IMR-90 (cell line): ENCODE data around the gene LZTS3. TPM values are rescaled to one million over a fixed set of nuclear protein-coding genes. Genes with fewer than 3 reads are reported as not detected.

Experiments
- ATAC-seq: fragments of 200-7000 bp; cut with Tn5 transposase; 2 replicates; pipeline ENCODE4 v1.9.1; 2020; ENCODE audit warnings: low read depth, mild to moderate bottlenecking, moderate library complexity
- BruUV-seq: library from RNA; stranded (reverse); fragments of 400-500 nt; replicated peaks from 2 replicates; lab custom pipeline; 2021; lab: Mats Ljungman, UMichigan
- CTCF ChIA-PET: fragments of 300-600 bp; formaldehyde crosslinking; extraction: SDS; loops from one replicate; lab custom pipeline; 2021; ENCODE audit warnings: antibody characterized with exemption; lab: Yijun Ruan, JAX
- POLR2A ChIA-PET: fragments of 300-600 bp; sonication (Branson Sonifier 250); formaldehyde crosslinking; loops from one replicate; lab custom pipeline; 2022; ENCODE audit warnings: antibody characterized with exemption; ENCODE audit not compliant: unreplicated experiment; lab: Charles Lee
- DNase-seq: peaks from one replicate; pipeline ENCODE4 v3.0.0; 2013
- H2AFZ ChIP-seq: replicated peaks from 2 replicates; pipeline ENCODE3; 2013; ENCODE audit warnings: low read length, mild to moderate bottlenecking; ENCODE audit not compliant: poor library complexity
- H2AK5ac ChIP-seq: 2 replicates; pipeline ENCODE4 v1.6.1; 2013; ENCODE audit warnings: low read depth, low read length, inconsistent platforms
- H2AK9ac ChIP-seq: replicated peaks from 2 replicates; pipeline ENCODE3; 2013; ENCODE audit warnings: mild to moderate bottlenecking, low read depth, low read length, moderate library complexity; ENCODE audit not compliant: poor library complexity
- H2BK120ac ChIP-seq: 2 replicates; pipeline ENCODE4 v1.6.1; 2013; ENCODE audit warnings: low read depth, low read length, inconsistent platforms
- H2BK15ac ChIP-seq: 3 replicates; pipeline ENCODE4 v1.6.1; 2013; ENCODE audit warnings: low read depth, low read length, inconsistent platforms
- H2BK20ac ChIP-seq: 2 replicates; pipeline ENCODE4 v1.6.1; 2013; ENCODE audit warnings: low read depth, mild to moderate bottlenecking, inconsistent platforms, low read length, moderate library complexity
- H2BK5ac ChIP-seq: 2 replicates; pipeline ENCODE4 v1.6.1; 2013; ENCODE audit warnings: mild to moderate bottlenecking, low read depth, low read length, inconsistent platforms; ENCODE audit not compliant: poor library complexity, severe bottlenecking
- H3K14ac ChIP-seq: replicated peaks from 2 replicates; pipeline ENCODE4 v1.6.1; 2013; ENCODE audit warnings: low read depth, low read length, inconsistent platforms
- H3K18ac ChIP-seq: 2 replicates; pipeline ENCODE4 v1.6.1; 2013; ENCODE audit warnings: low read depth, low read length, control low read depth
- H3K23ac ChIP-seq: 2 replicates; pipeline ENCODE4 v1.6.1; 2013; ENCODE audit warnings: low read depth, low read length, inconsistent platforms
- H3K27ac ChIP-seq: 2 replicates; pipeline ENCODE4 v1.5.1; 2013; ENCODE audit warnings: mild to moderate bottlenecking, control low read depth, low read length; ENCODE audit not compliant: insufficient read depth
- H3K27me3 ChIP-seq: 2 replicates; pipeline ENCODE4 v1.6.1; 2013; ENCODE audit warnings: low read length; ENCODE audit not compliant: control insufficient read depth, insufficient read depth
- H3K36me3 ChIP-seq: 2 replicates; pipeline ENCODE4 v1.6.1; 2013; ENCODE audit warnings: low read length, mixed read lengths; ENCODE audit not compliant: control insufficient read depth, insufficient read depth
- H3K4ac ChIP-seq: 2 replicates; pipeline ENCODE4 v1.6.1; 2013; ENCODE audit warnings: low read depth, low read length, inconsistent platforms
- H3K4me1 ChIP-seq: 2 replicates; pipeline ENCODE4 v1.6.1; 2013; ENCODE audit warnings: low read length, mixed read lengths; ENCODE audit not compliant: control insufficient read depth, insufficient read depth
- H3K4me2 ChIP-seq: 2 replicates; pipeline ENCODE4 v1.6.1; 2013; ENCODE audit warnings: low read depth, mild to moderate bottlenecking, control low read depth, low read length, moderate library complexity
- H3K4me3 ChIP-seq: 2 replicates; pipeline ENCODE4 v1.5.1; 2013; ENCODE audit warnings: low read depth, mild to moderate bottlenecking, control low read depth, low read length, moderate library complexity; ENCODE audit not compliant: insufficient read depth
- H3K56ac ChIP-seq: 2 replicates; pipeline ENCODE4 v1.6.1; 2013; ENCODE audit warnings: low read length, inconsistent platforms; ENCODE audit not compliant: insufficient read depth; ENCODE audit errors: extremely low read depth
- H3K79me1 ChIP-seq, 2 experiments: 2 replicates each; pipeline ENCODE4 v1.6.1; 2013; ENCODE audit warnings: low read length in 2 of 2, inconsistent platforms in 1 of 2, low read depth in 1 of 2
- H3K9ac ChIP-seq: 2 replicates; pipeline ENCODE4 v1.6.1; 2013; ENCODE audit warnings: low read depth, low read length, control low read depth
- H3K9me1 ChIP-seq: 2 replicates; pipeline ENCODE4 v1.6.1; 2013; ENCODE audit warnings: low read length, inconsistent platforms; ENCODE audit not compliant: insufficient read depth
- H3K9me3 ChIP-seq: 2 replicates; pipeline ENCODE4 v1.6.1; 2013; ENCODE audit warnings: low read length; ENCODE audit not compliant: control insufficient read depth, insufficient read depth
- H4K20me1 ChIP-seq: 2 replicates; pipeline ENCODE4 v1.6.1; 2013; ENCODE audit warnings: low read length, inconsistent platforms; ENCODE audit not compliant: insufficient read depth
- H4K5ac ChIP-seq: 2 replicates; pipeline ENCODE4 v1.6.1; 2013; ENCODE audit warnings: mild to moderate bottlenecking, low read depth, low read length, control low read depth
- H4K8ac ChIP-seq, 2 experiments: 2 replicates each; pipeline ENCODE4 v1.6.1; 2013; ENCODE audit warnings: low read depth in 2 of 2, low read length in 2 of 2, control low read depth in 1 of 2, inconsistent platforms in 1 of 2
- H4K91ac ChIP-seq: 2 replicates; pipeline ENCODE4 v1.6.1; 2013; ENCODE audit warnings: low read depth, low read length, inconsistent platforms; ENCODE audit not compliant: insufficient read depth
- CEBPB ChIP-seq: IDR thresholded peaks from 2 replicates; pipeline ENCODE4 v1.6.1; 2012; ENCODE audit warnings: low read depth, low read length, improper control_type of control experiment
- CHD1 ChIP-seq: IDR thresholded peaks from 2 replicates; pipeline ENCODE4 v1.6.1; 2012; ENCODE audit warnings: low read depth, low read length, improper control_type of control experiment
- CTCF ChIP-seq: conservative IDR thresholded peaks from 2 replicates; pipeline ENCODE4 v1.5.1; 2012; ENCODE audit warnings: mild to moderate bottlenecking, low read depth, low read length, improper control_type of control experiment
- ELK1 ChIP-seq: fragments of 150-350 bp; IDR thresholded peaks from 2 replicates; pipeline ENCODE4 v1.6.1; 2016; ENCODE audit warnings: low read depth, mild to moderate bottlenecking, low read length, moderate library complexity, borderline replicate concordance
- FOS ChIP-seq: fragments of 150-350 bp; IDR thresholded peaks from 2 replicates; pipeline ENCODE4 v1.6.1; 2016; ENCODE audit warnings: low read depth, low read length
- MAZ ChIP-seq: IDR thresholded peaks from 2 replicates; pipeline ENCODE4 v1.6.1; 2012; ENCODE audit warnings: low read depth, mild to moderate bottlenecking, low read length, improper control_type of control experiment, moderate library complexity, borderline replicate concordance
- MXI1 ChIP-seq: IDR thresholded peaks from 2 replicates; pipeline ENCODE4 v1.6.1; 2012; ENCODE audit warnings: low read depth, mild to moderate bottlenecking, low read length, moderate library complexity, borderline replicate concordance
- POLR2A ChIP-seq: IDR thresholded peaks from 2 replicates; pipeline ENCODE4 v1.6.1; 2012; ENCODE audit warnings: mild to moderate bottlenecking, low read depth, low read length
- RAD21 ChIP-seq: IDR thresholded peaks from 2 replicates; pipeline ENCODE4 v1.6.1; 2012; ENCODE audit warnings: low read length, improper control_type of control experiment
- RCOR1 ChIP-seq: IDR thresholded peaks from 2 replicates; pipeline ENCODE4 v1.6.1; 2012; ENCODE audit warnings: mild to moderate bottlenecking, low read length, improper control_type of control experiment; ENCODE audit not compliant: insufficient replicate concordance
- RFX5 ChIP-seq: IDR thresholded peaks from 2 replicates; pipeline ENCODE4 v1.8.0; 2012; ENCODE audit warnings: low read depth, mild to moderate bottlenecking, low read length, moderate library complexity
- SMC3 ChIP-seq: fragments of 150-350 bp; IDR thresholded peaks from 2 replicates; pipeline ENCODE4 v1.6.1; 2016; ENCODE audit warnings: low read depth, mild to moderate bottlenecking, antibody characterized with exemption, low read length, moderate library complexity
- USF2 ChIP-seq: fragments of 150-350 bp; IDR thresholded peaks from 2 replicates; pipeline ENCODE4 v1.6.1; 2017; ENCODE audit warnings: mild to moderate bottlenecking, antibody characterized with exemption, low read length, low read depth
- WGBS, 2 experiments: methylation state at CpG; one replicate each; pipeline versions ENCODE4 v1.1.5 to v1.1.7; 2013; ENCODE audit warnings: missing lambda C conversion rate in 2 of 2; ENCODE audit not compliant: insufficient read length in 1 of 2; ENCODE audit errors: extremely low coverage in 2 of 2; 5-methylcytosine and 5-hydroxymethylcytosine counted together
- dilution Hi-C: fragments of 300-500 bp; cut with HindIII; formaldehyde crosslinking; loops from one replicate; pipeline ENCODE4 v1.14.3; 2018; ENCODE audit warnings: low sequenced_read_pairs; ENCODE audit not compliant: unreplicated experiment
- in situ Hi-C: fragments of 300-500 bp; cut with MboI; formaldehyde crosslinking; loops from 3 replicates; pipeline ENCODE4 v1.14.3; 2019; ENCODE audit warnings: low sequenced_read_pairs, inconsistent platforms, mixed read lengths
- intact Hi-C: fragments of 100-400 bp; cut with micrococcal nuclease; formaldehyde crosslinking; loops from 2 replicates; pipeline ENCODE4 v1.10.0; 2022
- polyA plus RNA-seq, 3 experiments: library from polyadenylated mRNA; depleted of rRNA; stranded (reverse); fragments of >200 nt; gene quantifications; 2 replicates each; pipeline ENCODE4 v1.2.3, GENCODE V29; 2012; ENCODE audit warnings: low replicate concordance in 1 of 3
- total RNA-seq: library from RNA; depleted of rRNA; stranded (reverse); fragments of >200 nt; gene quantifications from 2 replicates; pipeline ENCODE4 v1.2.3, GENCODE V29; 2012

Gene LZTS3
- total and polyA plus RNA-seq, 2 of the 4 experiments (the other 2 are of a cell fraction), result 1.4 to 3.2 TPM

- no peaks in the 10 kb centered on the region for H3K4me1 ChIP-seq
- H2AK9ac ChIP-seq, result peak overlapping the region; percentile 3
- CTCF ChIA-PET, result interaction anchor here (2.7 kb wide), 1 partner anchor 63 kb away, joined by 7 read pairs; no protein-coding TSS in a partner anchor
- H3K9ac ChIP-seq, result no peak overlapping the region
- no peak overlapping the region for H3K14ac ChIP-seq
- H4K91ac ChIP-seq, result no peak overlapping the region
- H4K8ac ChIP-seq, result no peak overlapping the region
- peaks cover 12% of the 10 kb centered on the region for H3K36me3 ChIP-seq
- H3K27me3 ChIP-seq, result no peaks in the 10 kb centered on the region
- H3K18ac ChIP-seq, result no peak overlapping the region
- H2BK5ac ChIP-seq, result no peak overlapping the region
- in situ Hi-C loops (no loop called here), dilution Hi-C loops (no loop called here), intact Hi-C loops (no loop called here)
- no peak overlapping the region for H2AK5ac ChIP-seq
- H3K79me1 ChIP-seq, result peaks cover 0 to 20% of the 10 kb centered on the region in 2 experiments; a peak in 2 of 4 replicates
- BruUV-seq, result no TSS peak
- ATAC-seq (no peak), DNase-seq (no peak)
- H3K4me2 ChIP-seq, result no peak overlapping the region
- no peak overlapping the region for H4K5ac ChIP-seq
- H2AFZ ChIP-seq, result no peak overlapping the region
- no peaks in the 10 kb centered on the region for H3K9me3 ChIP-seq
- H2BK120ac ChIP-seq, result no peak overlapping the region
- H2BK15ac ChIP-seq, result no peak overlapping the region
- no peak overlapping the region for H3K56ac ChIP-seq
- POLR2A ChIA-PET, result no interaction called here
- 100% methylated on average over 1 of the region's 4 CpGs; no CpG with 5 or more reads in 1 of the 2 experiments for WGBS, 2 experiments
- no peak overlapping the region for H3K27ac ChIP-seq
- no peak overlapping the region for H3K4ac ChIP-seq
- no peak overlapping the region for H2BK20ac ChIP-seq
- H4K20me1 ChIP-seq, result peaks cover 9% of the 10 kb centered on the region
- TF ChIP-seq MXI1, result no peak
- TF ChIP-seq CEBPB, result no peak
- no peak for TF ChIP-seq ELK1
- TF ChIP-seq RFX5, result no peak
- TF ChIP-seq SMC3, result no peak
- TF ChIP-seq USF2, result no peak
- TF ChIP-seq CHD1, result no peak
- TF ChIP-seq RAD21, result no peak
- no peak for TF ChIP-seq POLR2A
- TF ChIP-seq MAZ, result no peak
- TF ChIP-seq RCOR1, result no peak
- TF ChIP-seq FOS, result no peak
- TF ChIP-seq CTCF, result no peak
- H3K4me3 ChIP-seq, result no peak overlapping the region
- H3K9me1 ChIP-seq, result peaks cover 9% of the 10 kb centered on the region
- no peak overlapping the region for H3K23ac ChIP-seq
These were observed 57.0 kb downstream of the LZTS3 start for GRCh38 chr20:3116341-3116740.
